Mesothelial cell of epicardium (in vitro differentiated cells): ENCODE measurements around the gene CRB2. TPM values are rescaled to one million over a fixed set of nuclear protein-coding genes. Genes with fewer than 3 reads are reported as not detected.

ENCODE experiments used
- DNase-seq, 2 experiments: peaks; one replicate each; pipeline ENCODE4 v3.0.0; 2021; ENCODE audit warnings: low spot score in 2 of 2; ENCODE audit not compliant: unreplicated experiment in 2 of 2
- H3K27ac Mint-ChIP-seq: 2 replicates; pipeline ENCODE4 v1.8.0; 2021; ENCODE audit warnings: mixed read lengths
- H3K27me3 Mint-ChIP-seq: 2 replicates; pipeline ENCODE4 v1.8.0; 2021; ENCODE audit warnings: low read depth, mixed read lengths
- H3K36me3 Mint-ChIP-seq: 2 replicates; pipeline ENCODE4 v1.8.0; 2021; ENCODE audit warnings: mixed read lengths
- H3K4me1 Mint-ChIP-seq: 2 replicates; pipeline ENCODE4 v1.8.0; 2021; ENCODE audit warnings: mixed read lengths
- H3K4me3 Mint-ChIP-seq: 2 replicates; pipeline ENCODE4 v1.8.0; 2021; ENCODE audit warnings: mild to moderate bottlenecking, moderate library complexity, mixed read lengths
- H3K9me3 Mint-ChIP-seq: 2 replicates; pipeline ENCODE4 v1.8.0; 2021; ENCODE audit warnings: mixed read lengths
- CTCF ChIP-seq: fragments of 200-600 bp; sonication (generic); IDR thresholded peaks from one replicate; pipeline ENCODE4 v1.5.0; 2021; ENCODE audit warnings: antibody characterized with exemption; ENCODE audit not compliant: unreplicated experiment
- total RNA-seq: library from RNA; stranded (reverse); gene quantifications from 3 replicates; pipeline ENCODE4 v1.2.1, GENCODE V29; 2021

CRB2 gene
- total RNA-seq, 1 donor from 2014 or later = 41.0 TPM

GRCh38 chr9:123360161-123361085 is 4.4 kb downstream of the CRB2 start:
- TF ChIP-seq CTCF = no peak
- Mint-ChIP-seq H3K27me3 (no peaks in the 10 kb centered on the region), H3K4me3 (peak overlapping the region; percentile 13), H3K9me3 (no peaks in the 10 kb centered on the region), H3K27ac (peak overlapping the region; percentile 80), H3K36me3 (no peaks in the 10 kb centered on the region), H3K4me1 (peaks cover 78% of the 10 kb centered on the region)
- DNase-seq = peak in 1 of 2 experiments; percentile 64

GRCh38 chr9:123361086-123361730 is 5.2 kb downstream of the CRB2 start:
- TF ChIP-seq CTCF = no peak
- no peak overlapping the region for H3K4me3 Mint-ChIP-seq
- H3K9me3 Mint-ChIP-seq = no peaks in the 10 kb centered on the region
- H3K36me3 Mint-ChIP-seq = no peaks in the 10 kb centered on the region
- H3K27me3 Mint-ChIP-seq = no peaks in the 10 kb centered on the region
- peak overlapping the region; percentile 89 for H3K27ac Mint-ChIP-seq
- H3K4me1 Mint-ChIP-seq = peaks cover 77% of the 10 kb centered on the region
- DNase-seq = no peak

- no peak for DNase-seq
- peaks cover 70% of the 10 kb centered on the region for H3K4me1 Mint-ChIP-seq
- no peaks in the 10 kb centered on the region for H3K9me3 Mint-ChIP-seq
- H3K4me3 Mint-ChIP-seq = no peak overlapping the region
- no peaks in the 10 kb centered on the region for H3K27me3 Mint-ChIP-seq
- TF ChIP-seq CTCF = no peak
- peak overlapping the region; percentile 89 for H3K27ac Mint-ChIP-seq
- H3K36me3 Mint-ChIP-seq = no peaks in the 10 kb centered on the region
Measured at GRCh38 chr9:123361731-123362510, 5.9 kb downstream of the CRB2 start.

- DNase-seq = no peak
- H3K27ac Mint-ChIP-seq = peak overlapping the region; percentile 89
- H3K36me3 Mint-ChIP-seq = no peaks in the 10 kb centered on the region
- H3K4me1 Mint-ChIP-seq = peaks cover 71% of the 10 kb centered on the region
- TF ChIP-seq CTCF = no peak
- H3K27me3 Mint-ChIP-seq = no peaks in the 10 kb centered on the region
- H3K9me3 Mint-ChIP-seq = no peaks in the 10 kb centered on the region
- no peak overlapping the region for H3K4me3 Mint-ChIP-seq
Measured at GRCh38 chr9:123362856-123363255, 6.9 kb downstream of the CRB2 start.

- H3K27ac Mint-ChIP-seq = peak overlapping the region; percentile 82
- H3K9me3 Mint-ChIP-seq = no peaks in the 10 kb centered on the region
- DNase-seq = no peak
- H3K4me3 Mint-ChIP-seq = no peak overlapping the region
- H3K4me1 Mint-ChIP-seq = peaks cover 64% of the 10 kb centered on the region
- H3K27me3 Mint-ChIP-seq = no peaks in the 10 kb centered on the region
- H3K36me3 Mint-ChIP-seq = peaks cover 1% of the 10 kb centered on the region
- no peak for TF ChIP-seq CTCF
Measured at GRCh38 chr9:123364241-123364824, 8.3 kb downstream of the CRB2 start.
